ENCODE data around the gene PDZRN3.

GRCh38 chr3:73393005-73393404 is 231.7 kb downstream of the PDZRN3 start:
- TF ChIP-seq POLR2A (IDR thresholded peaks at IDR 0.05), result no peak
- TF ChIP-seq CTCF (IDR thresholded peaks at IDR 0.05), result no peak
- TF ChIP-seq POLR2AphosphoS5 (IDR thresholded peaks at IDR 0.05), result no peak
- TF ChIP-seq EP300 (IDR thresholded peaks at IDR 0.05), result no peak
